K562 treated with DMSO at 1 percent for 48 hours (cell line): Measurements from ENCODE around the gene CSDE1. TPM values are rescaled to one million over a fixed set of nuclear protein-coding genes. Genes with fewer than 3 reads are reported as not detected.

Experiments used
- total RNA-seq: library from RNA; unstranded; fragments of 300-600 nt; gene quantifications from 2 replicates; pipeline ENCODE4 v1.2.3, GENCODE V29; 2022; ENCODE audit warnings: low replicate concordance; ENCODE audit errors: extremely low read depth

The CSDE1 gene
- total RNA-seq = 115 and 3,266 TPM in 2 replicates

DNA sequence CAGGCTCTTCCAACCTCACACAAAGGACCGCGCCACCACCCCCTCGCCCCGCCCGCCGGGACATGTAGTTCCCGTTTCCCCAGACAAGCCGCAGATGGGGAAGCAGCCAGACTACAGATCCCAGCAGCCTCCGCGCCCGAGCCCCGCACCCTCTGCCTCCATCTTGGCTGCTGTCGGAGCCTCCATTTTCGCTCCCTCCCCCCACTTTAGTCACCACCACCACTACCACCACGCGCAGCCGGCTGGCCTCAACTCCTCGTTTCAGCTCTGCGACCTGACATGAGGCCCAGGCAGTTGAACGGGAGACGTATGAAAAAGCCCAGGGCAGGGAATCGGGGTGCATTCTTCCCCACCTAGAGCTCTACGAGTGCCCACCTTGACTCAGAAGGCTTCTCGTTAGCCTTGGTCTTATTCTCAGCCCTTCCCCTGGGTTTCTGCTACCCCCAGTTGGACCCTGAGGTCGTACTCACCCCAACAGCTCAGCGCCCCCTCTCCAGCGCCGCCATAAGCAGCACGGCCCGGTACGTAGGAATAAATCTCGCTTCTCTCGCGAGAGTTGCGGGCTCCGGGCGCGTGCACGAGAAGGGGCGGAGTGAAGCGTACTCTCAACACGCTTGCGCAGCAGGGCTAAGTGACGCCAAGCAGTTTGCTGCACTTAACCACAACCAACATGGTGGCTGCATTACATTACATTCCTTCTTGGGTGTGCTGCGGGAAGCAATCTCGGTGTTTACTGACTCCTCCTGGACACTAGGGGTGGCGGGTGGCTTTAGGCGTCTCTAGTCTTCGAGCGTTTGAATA lies at the start of gene CSDE1:
Gene CSDE1, minus strand, starts transcription at position 530 of the 801 bp plus-strand sequence. CDS start 18,094 bp downstream, outside the sequence.

DNA sequence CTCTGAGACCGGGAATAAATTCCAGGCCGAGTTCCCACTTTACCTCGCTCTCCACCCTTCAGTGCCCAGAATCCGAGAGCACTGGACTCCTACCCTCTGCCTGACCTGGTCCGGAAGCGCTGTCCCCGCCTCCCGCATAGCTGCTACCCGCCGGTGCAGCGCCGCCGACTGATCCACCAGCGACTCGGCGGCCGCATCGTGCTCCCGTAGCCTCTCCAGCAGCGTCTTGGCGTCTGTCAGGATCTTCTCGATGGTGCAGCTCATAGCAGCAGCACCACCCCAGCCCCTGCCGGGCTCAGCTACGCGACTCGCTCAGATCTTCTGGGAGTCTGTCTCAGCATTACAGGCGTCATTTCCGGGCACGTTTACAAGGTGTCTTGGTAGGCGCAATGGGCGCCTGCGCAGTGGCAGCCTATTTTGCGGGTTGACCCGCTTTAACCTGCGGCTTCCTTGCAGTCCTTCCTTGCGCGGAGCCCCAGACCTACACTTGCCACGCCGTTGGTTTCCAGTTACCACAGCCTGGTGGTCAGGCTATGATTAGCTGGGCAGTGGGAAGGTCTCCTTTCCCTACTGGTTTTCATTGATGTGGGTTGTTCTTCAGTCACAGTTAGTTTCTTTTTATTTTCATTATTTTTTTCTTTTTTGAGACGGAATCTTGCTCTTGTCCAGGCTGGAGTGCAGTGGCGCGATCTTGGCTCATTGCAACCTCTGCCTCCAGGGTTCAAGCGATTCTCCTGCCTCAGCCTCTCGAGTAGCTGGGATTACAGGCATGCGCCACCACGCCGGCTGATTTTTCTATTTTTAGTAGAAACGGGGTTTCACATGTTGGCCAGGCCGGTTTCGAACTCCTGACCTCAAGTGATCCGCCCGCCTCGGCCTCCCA lies 22.8 kb upstream of the CSDE1 start, which contains the start of gene SIKE1:
Gene SIKE1, minus strand, starts transcription at position 342 of the 883 bp plus-strand sequence. Its CDS starts 78 bp downstream, at position 264.

DNA sequence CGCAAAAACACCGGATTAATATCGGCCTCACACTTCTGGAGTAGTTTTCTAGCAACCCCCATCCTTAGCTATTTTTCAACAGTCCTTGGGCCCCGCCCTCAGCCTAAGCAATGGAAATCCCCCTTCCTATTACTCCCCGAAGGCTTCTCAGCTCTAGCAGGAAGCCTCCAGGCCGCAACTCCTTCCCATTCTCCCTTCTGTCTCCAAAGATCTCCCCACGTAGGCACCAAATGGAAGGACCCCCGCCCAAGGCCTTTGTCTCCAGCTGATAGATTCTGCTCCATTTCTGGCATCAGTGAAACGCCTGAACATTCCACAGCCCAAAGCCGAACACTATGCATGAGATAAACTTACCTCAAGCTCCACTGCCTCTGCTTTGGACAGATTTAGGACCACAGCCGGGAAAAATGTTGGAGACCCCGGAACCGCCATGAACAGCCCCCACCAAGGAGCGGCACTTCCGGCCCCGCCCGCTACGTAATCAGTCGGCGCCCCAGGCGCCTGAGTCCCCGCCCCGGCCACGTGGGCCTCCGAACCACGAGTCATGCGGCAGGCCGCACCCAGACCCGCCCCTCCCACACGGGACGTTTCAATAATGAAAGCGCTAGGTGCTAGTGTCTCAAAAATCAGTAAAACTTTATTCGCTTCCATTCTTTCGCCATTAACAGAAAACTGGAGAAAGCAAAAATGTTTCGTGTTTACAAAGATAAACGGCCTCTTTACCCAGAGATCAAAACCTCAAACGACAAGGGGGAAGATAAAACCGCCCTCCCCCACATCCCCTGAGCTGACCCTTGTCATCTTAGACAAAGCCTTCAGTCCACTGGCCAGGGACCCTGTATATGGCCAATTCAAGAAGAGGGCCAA lies 41.2 kb downstream of the CSDE1 start, which contains the start of gene NRAS:
Gene NRAS, minus strand, starts transcription at position 468 of the 867 bp plus-strand sequence. CDS start 611 bp downstream, outside the sequence.

DNA sequence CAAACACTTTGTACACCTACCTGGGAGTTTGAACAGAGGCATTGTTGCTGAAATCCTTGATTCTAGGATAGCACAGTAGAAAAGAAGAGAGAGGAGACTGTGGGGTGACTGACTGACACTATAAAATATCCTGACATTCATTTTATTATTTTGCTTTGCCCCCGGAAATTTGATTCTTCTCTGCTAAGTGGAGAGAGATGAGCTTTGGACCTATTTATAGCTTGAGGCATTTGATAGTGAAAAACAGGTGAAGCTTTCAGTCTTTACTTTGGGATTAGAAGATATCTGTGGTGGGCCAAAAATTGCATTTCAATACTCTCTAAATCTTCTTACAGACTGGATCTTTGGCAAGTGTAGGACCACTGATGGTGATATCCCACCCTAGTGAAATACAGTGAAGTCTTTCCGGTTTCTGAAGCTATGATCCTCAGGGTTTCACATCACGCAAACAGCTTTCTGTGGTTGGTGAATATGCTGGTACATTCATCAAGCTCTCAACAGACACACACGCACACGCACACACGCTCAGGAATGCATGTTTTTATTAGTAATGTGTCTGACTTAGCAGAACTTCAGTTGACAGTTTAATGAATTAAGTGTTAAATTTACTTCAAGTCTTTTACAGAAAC lies 62.2 kb downstream of the CSDE1 start, which contains the start of gene AMPD1:
Gene AMPD1, minus strand, starts transcription at position 117 of the 629 bp plus-strand sequence. Its CDS starts 75 bp downstream, at position 42.

DNA sequence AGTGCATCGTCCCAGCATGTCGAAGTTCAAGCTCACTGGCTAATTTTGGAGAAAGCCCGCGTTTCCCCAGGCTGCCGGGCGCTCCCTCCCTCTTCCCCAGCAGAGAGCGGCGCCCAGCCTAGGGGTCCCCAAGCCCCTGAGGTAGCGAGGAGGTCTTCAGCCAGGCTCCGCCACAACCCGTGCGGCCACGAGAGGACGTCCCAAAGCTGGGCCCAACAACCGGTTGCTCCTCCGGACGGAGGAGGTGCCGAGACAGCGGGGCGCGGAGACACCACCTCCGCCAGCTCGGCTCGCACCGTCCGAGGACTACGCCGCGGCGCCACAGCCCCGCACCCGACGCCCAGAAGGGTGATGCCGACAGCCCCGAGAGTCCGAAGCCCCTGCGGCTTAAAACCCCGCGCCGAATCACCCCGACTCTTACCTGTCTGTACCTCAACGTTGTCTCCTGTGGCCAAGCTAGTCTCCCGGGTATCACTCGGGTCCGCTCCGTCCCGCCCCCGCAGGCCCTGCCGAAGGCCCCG lies 88.2 kb downstream of the CSDE1 start, which contains the start of gene DENND2C:
Gene DENND2C, minus strand, starts transcription at position 488 of the 521 bp plus-strand sequence. CDS start 44,065 bp downstream, outside the sequence.

Other genes starting within 250 kb of the CSDE1 start
- not detected in 2 replicates for gene TRIM33, start 246.8 kb downstream of the CSDE1 start, total RNA-seq
- not detected in 2 replicates for gene BCAS2, start 176.4 kb downstream of the CSDE1 start, total RNA-seq
- not detected in 2 replicates for gene DENND2C, start 87.9 kb downstream of the CSDE1 start, total RNA-seq
- not detected in 2 replicates for gene AMPD1, start 62.4 kb downstream of the CSDE1 start, total RNA-seq
- not detected in 2 replicates for gene NRAS, start 41.2 kb downstream of the CSDE1 start, total RNA-seq
- not detected in 2 replicates for gene SIKE1, start 22.7 kb upstream of the CSDE1 start, total RNA-seq
- not detected in 2 replicates for gene SYCP1, start 96.9 kb upstream of the CSDE1 start, total RNA-seq